Kidney (tissue), 14 donors: ENCODE results near the gene MYRIP. TPM values are rescaled to one million over a fixed set of nuclear protein-coding genes. Genes with fewer than 3 reads are reported as not detected.

ENCODE experiments used
- DNase-seq, 5 donors: peaks; one replicate each; pipeline ENCODE4 v3.0.0-alpha.2; 2013 to 2020
- FAIRE-seq: peaks from 2 replicates; lab custom pipeline; 2012; peaks lifted over from hg19 to GRCh38; lab: Jason Lieb, UNC
- H3K27ac ChIP-seq, 2 donors: one replicate each; pipeline ENCODE4 v1.7.0; 2013; ENCODE audit warnings: low read depth in 2 of 2, low read length in 2 of 2, inconsistent platforms in 1 of 2
- H3K27me3 ChIP-seq: one replicate; pipeline ENCODE4 v1.7.1; 2013; ENCODE audit warnings: low read length, inconsistent platforms; ENCODE audit not compliant: control insufficient read depth, insufficient read depth
- H3K36me3 ChIP-seq, 3 donors: one replicate each; pipeline versions ENCODE4 v1.7.0 to v1.7.1; 2013; ENCODE audit warnings: low read length in 3 of 3, control low read depth in 1 of 3, inconsistent platforms in 1 of 3; ENCODE audit not compliant: insufficient read depth in 3 of 3, control insufficient read depth in 2 of 3
- H3K4me1 ChIP-seq, 3 donors: one replicate each; pipeline versions ENCODE4 v1.7.0 to v1.7.1; 2013; ENCODE audit warnings: low read length in 3 of 3, inconsistent platforms in 1 of 3, low read depth in 1 of 3; ENCODE audit not compliant: control insufficient read depth in 2 of 3, insufficient read depth in 2 of 3
- H3K4me3 ChIP-seq, 3 donors: one replicate each; pipeline versions ENCODE4 v1.7.0 to v1.8.1; 2013; ENCODE audit warnings: low read length in 3 of 3, control low read depth in 1 of 3, inconsistent platforms in 1 of 3
- H3K9ac ChIP-seq, 3 donors: one replicate each; pipeline versions ENCODE4 v1.7.0 to v1.7.1; 2013; ENCODE audit warnings: low read length in 3 of 3, control low read depth in 1 of 3, inconsistent platforms in 1 of 3
- H3K9me3 ChIP-seq, 3 donors: one replicate each; pipeline versions ENCODE4 v1.7.0 to v1.7.1; 2013; ENCODE audit warnings: low read length in 3 of 3, control low read depth in 1 of 3, inconsistent platforms in 1 of 3; ENCODE audit not compliant: control insufficient read depth in 2 of 3, insufficient read depth in 1 of 3
- intact Hi-C: fragments of 100-400 bp; cut with DNase I; formaldehyde crosslinking; loops from one replicate; pipeline ENCODE4 v1.11.1; 2022
- polyA plus RNA-seq: library from polyadenylated mRNA; stranded (reverse); fragments of 350-450 nt; fragmentation: Illumina TruSeq; extraction: RNeasy Lipid Tissue Mini Kit (QIAGEN cat#74804); gene quantifications from one replicate; pipeline ENCODE4 v1.2.3, GENCODE V29; 2014; ENCODE audit warnings: low read depth, low replicate concordance; ENCODE audit not compliant: insufficient read depth
- total RNA-seq: library from RNA; stranded (reverse); fragmentation: NEBNext Ultra II Directional; extraction: Animal tissue kit (Norgen Biotek cat#: 25700); gene quantifications from one replicate; pipeline ENCODE4 v1.2.1, GENCODE V29; 2021
- TF ChIP-seq, protein P1 (sequence below): IDR thresholded peaks from 3 replicates; pipeline ENCODE4 v1.5.1; 2012; ENCODE audit warnings: mild to moderate bottlenecking, moderate library complexity, borderline replicate concordance; ENCODE audit not compliant: insufficient read depth; ENCODE audit errors: extremely low read depth
- donor health status: control.
- donor health status: control.
- donor health status: control.
- donor health status: control.
- donor health status: control.
- donor health status: DM: yes; HTN: yes; CAD: no.
- donor health status: Normal renal cell carcinoma (clear cell type).

MYRIP gene
- total and polyA plus RNA-seq, 2 donors from 2014 or later = 0.92 to 6.6 TPM

DNA sequence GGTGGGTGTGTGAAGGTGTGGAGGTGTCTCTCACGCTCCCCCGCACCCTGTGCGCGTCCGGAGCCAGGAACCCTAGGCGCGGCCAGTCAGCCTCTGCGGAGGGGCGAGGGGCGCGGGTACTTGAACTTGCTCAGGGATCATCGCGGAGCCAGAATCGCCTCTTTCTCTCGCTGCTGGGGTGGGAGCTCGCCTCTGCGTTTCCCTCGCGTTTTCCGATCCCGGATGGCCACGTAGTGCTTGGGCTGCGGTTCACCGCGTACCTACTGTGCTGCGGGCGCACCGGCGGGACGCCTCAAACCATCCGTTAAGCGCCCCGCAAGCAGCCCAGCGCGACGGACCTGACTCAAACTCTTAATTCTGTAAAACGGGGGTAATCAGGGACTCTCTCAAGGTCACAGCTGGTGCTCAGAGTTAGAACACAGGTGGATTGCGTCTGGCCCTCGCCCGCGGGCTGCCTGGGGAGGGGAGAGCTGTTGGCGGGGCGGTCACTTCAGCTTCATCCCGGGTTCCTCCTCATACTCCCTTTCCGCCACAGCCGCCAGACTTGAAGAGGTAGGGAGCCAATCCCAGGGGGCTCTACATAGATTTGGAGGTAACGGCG is 686 bp downstream of the MYRIP start:
- TF ChIP-seq, protein P1, sequence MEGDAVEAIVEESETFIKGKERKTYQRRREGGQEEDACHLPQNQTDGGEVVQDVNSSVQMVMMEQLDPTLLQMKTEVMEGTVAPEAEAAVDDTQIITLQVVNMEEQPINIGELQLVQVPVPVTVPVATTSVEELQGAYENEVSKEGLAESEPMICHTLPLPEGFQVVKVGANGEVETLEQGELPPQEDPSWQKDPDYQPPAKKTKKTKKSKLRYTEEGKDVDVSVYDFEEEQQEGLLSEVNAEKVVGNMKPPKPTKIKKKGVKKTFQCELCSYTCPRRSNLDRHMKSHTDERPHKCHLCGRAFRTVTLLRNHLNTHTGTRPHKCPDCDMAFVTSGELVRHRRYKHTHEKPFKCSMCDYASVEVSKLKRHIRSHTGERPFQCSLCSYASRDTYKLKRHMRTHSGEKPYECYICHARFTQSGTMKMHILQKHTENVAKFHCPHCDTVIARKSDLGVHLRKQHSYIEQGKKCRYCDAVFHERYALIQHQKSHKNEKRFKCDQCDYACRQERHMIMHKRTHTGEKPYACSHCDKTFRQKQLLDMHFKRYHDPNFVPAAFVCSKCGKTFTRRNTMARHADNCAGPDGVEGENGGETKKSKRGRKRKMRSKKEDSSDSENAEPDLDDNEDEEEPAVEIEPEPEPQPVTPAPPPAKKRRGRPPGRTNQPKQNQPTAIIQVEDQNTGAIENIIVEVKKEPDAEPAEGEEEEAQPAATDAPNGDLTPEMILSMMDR = no peak
- intact Hi-C loops = no loop called here
- Histone ChIP-seq H3K9me3 (no peaks in the 10 kb centered on the region), H3K27ac (no peak overlapping the region), H3K9ac (peak overlapping the region in 1 of 3 donors; percentile 17), H3K27me3 (peaks cover 10% of the 10 kb centered on the region), H3K36me3 (no peaks in the 10 kb centered on the region), H3K4me3 (peak overlapping the region; percentile 37 to 59 (median 44)), H3K4me1 (peaks cover 0 to 9% (median 0%) of the 10 kb centered on the region in 3 donors)
- peak; percentile 30 to 76 (median 30) for DNase-seq
- FAIRE-seq = no peak

DNA sequence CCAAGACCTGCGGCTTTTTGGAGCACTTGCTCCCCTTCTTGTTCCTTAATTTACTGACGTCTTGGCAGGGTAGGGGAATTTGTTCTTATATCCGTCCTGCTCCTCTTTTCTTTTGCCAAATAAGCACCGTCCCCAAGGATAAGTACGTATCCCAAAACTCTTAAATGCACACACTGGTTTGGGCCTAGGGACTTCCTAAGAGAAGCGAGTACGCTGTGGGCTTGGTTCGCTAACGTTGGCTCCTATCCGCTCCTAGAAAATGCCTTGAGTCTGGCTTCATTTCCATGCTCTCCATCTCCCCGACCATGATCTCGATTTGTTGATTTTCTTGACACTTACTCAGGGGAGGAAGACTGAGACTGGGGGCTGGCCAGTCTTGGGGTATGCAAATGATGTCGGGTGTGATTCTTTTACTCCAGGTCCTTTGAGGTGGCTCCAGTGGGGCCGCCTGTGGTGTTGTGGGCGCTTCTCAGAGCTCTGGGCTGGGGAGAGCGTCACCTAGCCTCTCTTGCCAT is 1.3 kb downstream of the MYRIP start:
- intact Hi-C loops = no loop called here
- TF ChIP-seq, protein P1 = no peak
- Histone ChIP-seq H3K4me3 (peak overlapping the region in 1 of 3 donors; percentile 59), H3K27me3 (peaks cover 10% of the 10 kb centered on the region), H3K27ac (no peak overlapping the region), H3K9me3 (no peaks in the 10 kb centered on the region), H3K4me1 (peaks cover 0 to 9% (median 0%) of the 10 kb centered on the region in 3 donors), H3K36me3 (no peaks in the 10 kb centered on the region), H3K9ac (no peak overlapping the region)
- FAIRE-seq = no peak
- peak in 2 of 5 donors; percentile 21 to 23 for DNase-seq

DNA sequence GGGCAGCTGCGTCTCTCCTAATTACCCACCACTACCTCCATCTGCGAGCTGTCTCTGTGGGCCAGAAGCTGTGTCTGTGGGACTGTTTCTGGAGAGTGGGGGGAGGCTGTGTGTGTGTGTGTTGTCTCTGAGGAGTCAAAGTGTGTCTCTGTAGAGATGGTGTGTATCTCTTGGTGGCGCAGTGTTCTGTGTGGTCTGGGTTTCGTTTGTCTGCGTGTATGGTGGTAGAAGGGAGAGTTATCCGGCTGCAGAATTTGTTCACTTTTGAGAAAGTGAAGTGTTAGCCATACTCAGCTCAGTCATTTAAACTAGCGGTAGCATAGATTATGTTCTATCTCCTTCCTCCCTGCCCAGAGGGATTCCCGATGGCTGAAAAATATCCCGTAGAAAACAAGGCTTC is 2.2 kb downstream of the MYRIP start:
- H3K27ac ChIP-seq = no peak overlapping the region
- intact Hi-C loops = no loop called here
- peaks cover 0 to 9% (median 0%) of the 10 kb centered on the region in 3 donors for H3K4me1 ChIP-seq
- peaks cover 10% of the 10 kb centered on the region for H3K27me3 ChIP-seq
- DNase-seq (no peak), FAIRE-seq (no peak)
- no peak overlapping the region for H3K4me3 ChIP-seq
- H3K36me3 ChIP-seq = no peaks in the 10 kb centered on the region
- H3K9me3 ChIP-seq = no peaks in the 10 kb centered on the region
- H3K9ac ChIP-seq = no peak overlapping the region
- TF ChIP-seq, protein P1 = no peak

DNA sequence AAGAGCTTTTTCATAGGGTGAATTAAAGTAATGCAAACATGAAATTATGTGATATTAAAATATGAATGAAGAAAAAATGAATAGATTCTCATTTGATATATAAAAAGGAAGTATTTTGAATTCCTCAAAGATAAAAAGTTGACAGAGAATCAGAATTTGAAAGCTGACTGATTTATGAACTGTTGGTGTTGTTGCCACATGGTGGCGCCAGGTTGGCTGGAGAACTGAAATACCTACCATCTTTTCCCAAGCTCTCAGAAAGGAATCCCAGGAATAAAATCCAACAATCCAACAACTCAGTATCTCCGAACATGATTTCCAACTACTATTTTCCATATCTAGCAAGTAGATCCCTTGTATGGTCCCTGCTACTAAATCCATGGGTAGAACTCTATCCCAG is 3.1 kb downstream of the MYRIP start:
- H3K4me3 ChIP-seq = no peak overlapping the region
- H3K4me1 ChIP-seq = peaks cover 0 to 9% (median 0%) of the 10 kb centered on the region in 3 donors
- no peak for FAIRE-seq
- H3K36me3 ChIP-seq = no peaks in the 10 kb centered on the region
- H3K9me3 ChIP-seq = no peaks in the 10 kb centered on the region
- TF ChIP-seq, protein P1 = no peak
- peaks cover 10% of the 10 kb centered on the region for H3K27me3 ChIP-seq
- H3K9ac ChIP-seq = no peak overlapping the region
- H3K27ac ChIP-seq = no peak overlapping the region
- intact Hi-C loops = no loop called here
- DNase-seq = no peak
